Stimulated activated CD8-positive, alpha-beta memory T cell treated with anti-CD3 and anti-CD28 coated beads, Interleukin-12 subunit alpha, Interleukin-12 subunit beta, amount 100 ng/mL, for 4 hours (primary cell): Measurements from ENCODE around the gene BORCS6.

Source experiments
- DNase-seq: peaks from one replicate; pipeline ENCODE4 v3.0.0-alpha.2; 2020; ENCODE audit warnings: low read depth

Gene BORCS6

GRCh38 chr17:8154608-8155155 lies 35.3 kb downstream of the BORCS6 start:
- no peak for DNase-seq

GRCh38 chr17:8153957-8154607 lies 35.9 kb downstream of the BORCS6 start:
- DNase-seq, result peak; percentile 69

GRCh38 chr17:8153525-8153956 lies 36.4 kb downstream of the BORCS6 start:
- no peak for DNase-seq

GRCh38 chr17:8153031-8153451 lies 36.9 kb downstream of the BORCS6 start:
- no peak for DNase-seq

GRCh38 chr17:8152112-8152775 lies 37.7 kb downstream of the BORCS6 start, which contains the start of gene PER1:
TSS of gene PER1 (minus strand) at chr17:8152404. CDS start at chr17:8150706, 1,698 bp downstream.
- peak; percentile 78 for DNase-seq

- no peak for DNase-seq
These were observed 38.3 kb downstream of the BORCS6 start for GRCh38 chr17:8151641-8152111.

- peak; percentile 88 for DNase-seq
These were observed 38.8 kb downstream of the BORCS6 start for GRCh38 chr17:8151120-8151640.

- no peak for DNase-seq
These were observed 39.5 kb downstream of the BORCS6 start for GRCh38 chr17:8150194-8151119.

GRCh38 chr17:8149419-8150193 lies 40.4 kb downstream of the BORCS6 start:
- DNase-seq, result no peak

GRCh38 chr17:8148560-8148959 lies 41.4 kb downstream of the BORCS6 start:
- no peak for DNase-seq

- no peak for DNase-seq
These were observed 42.1 kb downstream of the BORCS6 start for GRCh38 chr17:8147805-8148404.

GRCh38 chr17:8147141-8147804 lies 42.7 kb downstream of the BORCS6 start:
- no peak for DNase-seq

GRCh38 chr17:8146381-8147140 lies 43.4 kb downstream of the BORCS6 start:
- DNase-seq, result no peak

- DNase-seq, result no peak
These were observed 44.2 kb downstream of the BORCS6 start for GRCh38 chr17:8145811-8146210.

GRCh38 chr17:8144401-8145231 lies 45.4 kb downstream of the BORCS6 start:
- DNase-seq, result no peak

GRCh38 chr17:8143581-8144400 lies 46.2 kb downstream of the BORCS6 start:
- DNase-seq, result no peak

GRCh38 chr17:8142887-8143580 lies 46.9 kb downstream of the BORCS6 start:
- no peak for DNase-seq
